SKM-1 treated with dmso at 0.1 percent for 144 hours (cell line): ENCODE measurements around the gene IKZF2.
"Not testable (repeated sequence)": the region's sequence is repeated elsewhere in the genome, so short reads cannot be mapped to it uniquely, and the experiment has no call there.

Source experiments
- DNase-seq: peaks from one replicate; lab custom pipeline; 2025; ENCODE audit not compliant: unreplicated experiment; lab: John Stamatoyannopoulos, UW

IKZF2 gene

GRCh38 chr2:213046431-213046830 lies 105.0 kb downstream of the IKZF2 start:
- DNase-seq = no peak

GRCh38 chr2:213043566-213043965 lies 107.8 kb downstream of the IKZF2 start:
- DNase-seq = no peak

- DNase-seq = no peak
These were observed 109.2 kb downstream of the IKZF2 start for GRCh38 chr2:213042262-213042661.

GRCh38 chr2:213036836-213037235 lies 114.6 kb downstream of the IKZF2 start:
- DNase-seq = no peak

- no peak for DNase-seq
These were observed 116.8 kb downstream of the IKZF2 start for GRCh38 chr2:213034585-213034984.

- DNase-seq = no peak
These were observed 118.8 kb downstream of the IKZF2 start for GRCh38 chr2:213032607-213033006.

GRCh38 chr2:213022987-213023386 lies 128.4 kb downstream of the IKZF2 start:
- DNase-seq = no peak

- no peak for DNase-seq
These were observed 129.2 kb downstream of the IKZF2 start for GRCh38 chr2:213021971-213022899.

- DNase-seq = not testable (repeated sequence)
These were observed 130.5 kb downstream of the IKZF2 start for GRCh38 chr2:213020913-213021312.

- DNase-seq = no peak
These were observed 131.1 kb downstream of the IKZF2 start for GRCh38 chr2:213020268-213020667.

- no peak for DNase-seq
These were observed 132.0 kb downstream of the IKZF2 start for GRCh38 chr2:213019368-213019767.

GRCh38 chr2:213018340-213018901 lies 133.0 kb downstream of the IKZF2 start:
- DNase-seq = no peak

GRCh38 chr2:213017404-213017803 lies 134.0 kb downstream of the IKZF2 start:
- DNase-seq = no peak

- no peak for DNase-seq
These were observed 134.4 kb downstream of the IKZF2 start for GRCh38 chr2:213016984-213017351.

- DNase-seq = no peak
These were observed 135.0 kb downstream of the IKZF2 start for GRCh38 chr2:213016166-213016983.

- no peak for DNase-seq
These were observed 135.8 kb downstream of the IKZF2 start for GRCh38 chr2:213015387-213016165.

GRCh38 chr2:213013979-213014378 lies 137.4 kb downstream of the IKZF2 start:
- DNase-seq = no peak

GRCh38 chr2:213011505-213011904 lies 139.9 kb downstream of the IKZF2 start:
- no peak for DNase-seq

GRCh38 chr2:213010106-213010779 lies 141.2 kb downstream of the IKZF2 start:
- DNase-seq = no peak

- no peak for DNase-seq
These were observed 144.0 kb downstream of the IKZF2 start for GRCh38 chr2:213007290-213007838.
